B cell (primary cell): ENCODE results near the gene TTF1. TPM values are rescaled to one million over a fixed set of nuclear protein-coding genes. Genes with fewer than 3 reads are reported as not detected.

Experiments used
- ATAC-seq: fragments of 200-7000 bp; cut with Tn5 transposase; one replicate; pipeline ENCODE4 v1.10.0; 2021; ENCODE audit warnings: low read depth, mild to moderate bottlenecking, moderate number of reproducible peaks, moderate library complexity
- CTCF ChIA-PET: fragments of 350-600 bp; sonication (Branson Sonifier 250); formaldehyde crosslinking; loops from one replicate; lab custom pipeline; 2021; ENCODE audit warnings: antibody characterized with exemption, inconsistent platforms; lab: Charles Lee
- POLR2A ChIA-PET: fragments of 350-600 bp; sonication (Branson Sonifier 250); formaldehyde crosslinking; loops from one replicate; lab custom pipeline; 2021; ENCODE audit warnings: antibody characterized with exemption; lab: Charles Lee
- DNase-seq: peaks from one replicate; pipeline ENCODE4 v3.0.0; 2013
- H2AFZ ChIP-seq: 2 replicates; pipeline ENCODE4 v1.6.1; 2012; ENCODE audit warnings: mild to moderate bottlenecking, low read depth, low read length; ENCODE audit not compliant: insufficient read depth, poor library complexity, severe bottlenecking
- H3K27ac ChIP-seq, 2 donors: 1 replicate in 1 of 2; 2 replicates in 1 of 2; pipeline ENCODE4 v1.5.1; 2012 to 2013; ENCODE audit warnings: low read length in 2 of 2, mild to moderate bottlenecking in 2 of 2, moderate library complexity in 1 of 2
- H3K27me3 ChIP-seq, 4 experiments: fragments of 200-600 bp in 1 of 4; sonication (generic) in 1 of 4; replicated peaks in 1 of 4; 1 replicate in 2 of 4; 2 replicates in 2 of 4; pipeline versions ENCODE4 v1.6.1 to v1.7.0; 2013 to 2016; ENCODE audit warnings: low read length in 3 of 4, mild to moderate bottlenecking in 2 of 4, mixed read lengths in 1 of 4, moderate library complexity in 1 of 4; ENCODE audit not compliant: insufficient read depth in 4 of 4, control insufficient read depth in 3 of 4; ENCODE audit errors: control extremely low read depth in 1 of 4
- H3K36me3 ChIP-seq, 2 experiments: replicated peaks in 1 of 2; 1 replicate in 1 of 2; 2 replicates in 1 of 2; pipeline versions ENCODE4 v1.6.1 to v1.7.1; 2013; ENCODE audit warnings: low read length in 1 of 2; ENCODE audit not compliant: insufficient read depth in 2 of 2, control insufficient read depth in 1 of 2; ENCODE audit errors: control extremely low read depth in 1 of 2, extremely low read depth in 1 of 2
- H3K4me1 ChIP-seq, 2 donors: fragments of 200-600 bp in 1 of 2; sonication (generic) in 1 of 2; 1 replicate in 1 of 2; 2 replicates in 1 of 2; pipeline versions ENCODE4 v1.5.1 to v1.6.1; 2013 to 2017; ENCODE audit warnings: low read length in 2 of 2; ENCODE audit not compliant: control insufficient read depth in 2 of 2, insufficient read depth in 2 of 2
- H3K4me2 ChIP-seq: replicated peaks from 2 replicates; pipeline ENCODE3; 2012; ENCODE audit warnings: mild to moderate bottlenecking, low read depth, low read length; ENCODE audit not compliant: poor library complexity, severe bottlenecking
- H3K4me3 ChIP-seq, 5 experiments: fragments of 200-600 bp in 1 of 5; sonication (generic) in 1 of 5; 1 replicate in 3 of 5; 2 replicates in 2 of 5; pipeline versions ENCODE4 v1.5.1 to v1.7.0; 2011 to 2016; ENCODE audit warnings: low read length in 4 of 5, mild to moderate bottlenecking in 4 of 5, low read depth in 2 of 5, control low read depth in 1 of 5, moderate library complexity in 1 of 5; ENCODE audit not compliant: insufficient read depth in 1 of 5; ENCODE audit errors: control extremely low read depth in 1 of 5, extremely low read depth in 1 of 5
- H3K79me2 ChIP-seq: fragments of 200-600 bp; sonication (generic); one replicate; pipeline ENCODE4 v1.6.0; 2016; ENCODE audit warnings: low read length; ENCODE audit not compliant: control insufficient read depth, insufficient read depth
- H3K9ac ChIP-seq: fragments of 200-600 bp; sonication (generic); 2 replicates; pipeline ENCODE4 v1.6.1; 2017; ENCODE audit warnings: mild to moderate bottlenecking, low read length, moderate library complexity
- H3K9me3 ChIP-seq, 3 donors: one replicate each; pipeline versions ENCODE4 v1.6.1 to v1.7.1; 2013; ENCODE audit warnings: low read length in 2 of 3; ENCODE audit not compliant: control insufficient read depth in 2 of 3, insufficient read depth in 1 of 3; ENCODE audit errors: control extremely low read depth in 1 of 3
- H4K20me1 ChIP-seq: 2 replicates; pipeline ENCODE4 v1.6.0; 2012; ENCODE audit warnings: mild to moderate bottlenecking, low read length; ENCODE audit not compliant: insufficient read depth, control insufficient read depth, poor library complexity, severe bottlenecking
- H3K27ac Mint-ChIP-seq: one replicate; pipeline ENCODE4 v1.8.0; 2021; ENCODE audit warnings: mixed read lengths
- H3K27me3 Mint-ChIP-seq: one replicate; pipeline ENCODE4 v1.8.0; 2021; ENCODE audit warnings: mixed read lengths
- H3K4me1 Mint-ChIP-seq: one replicate; pipeline ENCODE4 v1.8.0; 2021; ENCODE audit warnings: mixed read lengths
- H3K4me3 Mint-ChIP-seq: one replicate; pipeline ENCODE4 v1.8.0; 2021; ENCODE audit warnings: mixed read lengths
- H3K9me3 Mint-ChIP-seq: one replicate; pipeline ENCODE4 v1.8.0; 2022; ENCODE audit warnings: mixed read lengths; ENCODE audit not compliant: insufficient read depth
- CTCF ChIP-seq: fragments of 200-600 bp; IDR thresholded peaks from one replicate; pipeline ENCODE4 v1.8.0; 2022; ENCODE audit warnings: antibody characterized with exemption, mild to moderate bottlenecking
- EZH2 ChIP-seq: IDR thresholded peaks from 2 replicates; pipeline ENCODE4 v1.6.1; 2012; ENCODE audit warnings: borderline replicate concordance, low read depth, mild to moderate bottlenecking, moderate library complexity, low read length; ENCODE audit not compliant: insufficient read depth, poor library complexity, severe bottlenecking
- WGBS: methylation state at CpG from one replicate; pipeline ENCODE4 v1.1.5; 2013; ENCODE audit warnings: missing lambda C conversion rate; ENCODE audit not compliant: insufficient coverage; 5-methylcytosine and 5-hydroxymethylcytosine counted together
- intact Hi-C: fragments of 100-400 bp; cut with micrococcal nuclease; formaldehyde crosslinking; loops from one replicate; pipeline ENCODE4 v1.10.0; 2022
- polyA plus RNA-seq: library from polyadenylated mRNA; depleted of rRNA; stranded (reverse); fragments of >200 nt; gene quantifications from 2 replicates; pipeline ENCODE4 v1.2.3, GENCODE V29; 2012
- total RNA-seq, 2 donors: library from RNA; stranded (reverse); fragments of 120-200 nt in 1 of 2; gene quantifications; 1 replicate in 1 of 2; 2 replicates in 1 of 2; pipeline versions ENCODE4 v1.2.3 to v1.2.4, GENCODE V29; 2013 to 2022

TTF1 gene
- total and polyA plus RNA-seq, 2 donors (not counting 1 experiment from before 2014, with no cell fraction given), result 12.3 to 26.3 TPM

- Histone ChIP-seq H3K36me3 (peaks cover 0 to 81% of the 10 kb centered on the region in 2 experiments), H3K79me2 (peaks cover 15% of the 10 kb centered on the region), H3K4me1 (peaks cover 4 to 6% of the 10 kb centered on the region in 2 donors), H3K9me3 (no peaks in the 10 kb centered on the region), H4K20me1 (no peaks in the 10 kb centered on the region), H3K27ac (no peak overlapping the region), H3K9ac (no peak overlapping the region), H3K4me2 (no peak overlapping the region), H2AFZ (no peak overlapping the region), H3K4me3 (no peak overlapping the region), H3K27me3 (no peaks in the 10 kb centered on the region)
- Mint-ChIP-seq H3K9me3 (no peaks in the 10 kb centered on the region), H3K27me3 (no peaks in the 10 kb centered on the region), H3K27ac (no peak overlapping the region), H3K4me1 (peaks cover 10% of the 10 kb centered on the region), H3K4me3 (no peak overlapping the region)
- TF ChIP-seq EZH2 (no peak), CTCF (no peak)
- no peak for DNase-seq
- no peak for ATAC-seq
- POLR2A ChIA-PET, result no interaction called here
- WGBS, result 100% methylated on average over 2 of the region's 7 CpGs
- intact Hi-C loops, result no loop called here
- CTCF ChIA-PET, result interaction anchor here (0.9 to 1.6 kb wide), 3 partner anchors 10 to 38 kb away, joined by 3 to 6 read pairs (median 3); no protein-coding TSS in a partner anchor
These were observed 15.7 kb downstream of the TTF1 start for GRCh38 chr9:132390966-132391365.

GRCh38 chr9:132387133-132387532 lies 19.5 kb downstream of the TTF1 start:
- H3K4me1 ChIP-seq, result peaks cover 41 to 45% of the 10 kb centered on the region in 2 donors
- no peak overlapping the region for H2AFZ ChIP-seq
- DNase-seq (no peak), ATAC-seq (no peak)
- intact Hi-C loops, result no loop called here
- H3K27me3 Mint-ChIP-seq, result no peaks in the 10 kb centered on the region
- H3K4me3 Mint-ChIP-seq, result no peak overlapping the region
- H3K4me1 Mint-ChIP-seq, result peaks cover 44% of the 10 kb centered on the region
- H3K9me3 ChIP-seq, result no peaks in the 10 kb centered on the region
- TF ChIP-seq CTCF (no peak), EZH2 (no peak)
- 98% methylated on average over 6 of the region's 7 CpGs for WGBS
- no peaks in the 10 kb centered on the region for H4K20me1 ChIP-seq
- H3K36me3 ChIP-seq, result peaks cover 0 to 60% of the 10 kb centered on the region in 2 experiments
- peak overlapping the region in 1 of 2 donors; percentile 96 for H3K27ac ChIP-seq
- CTCF ChIA-PET, result interaction anchor here (8.8 kb wide), 1 partner anchor 36 kb away, joined by 160 read pairs; the partner anchor contains the start of gene SETX
- no peak overlapping the region for H3K9ac ChIP-seq
- no peaks in the 10 kb centered on the region for H3K27me3 ChIP-seq
- peak overlapping the region; percentile 50 for H3K27ac Mint-ChIP-seq
- H3K4me2 ChIP-seq, result no peak overlapping the region
- no peak overlapping the region for H3K4me3 ChIP-seq
- POLR2A ChIA-PET, result no interaction called here
- peaks cover 6% of the 10 kb centered on the region for H3K79me2 ChIP-seq
- no peaks in the 10 kb centered on the region for H3K9me3 Mint-ChIP-seq
